ENCODE measurements around the gene PXMP2.
"Not testable (repeated sequence)": the region's sequence is repeated elsewhere in the genome, so short reads cannot be mapped to it uniquely, and the experiment has no call there.

PXMP2 gene

GRCh38 chr12:132675757-132676432, 11.5 kb upstream of the PXMP2 start:
- Histone ChIP-seq H3K27me3 (ENCODE audit: control insufficient read depth in 1 of 2, insufficient read depth in 2 of 2, low read length in 2 of 2) (no peaks in the 10 kb centered on the region), H3K9me3 (ENCODE audit: low read length) (no peaks in the 10 kb centered on the region), H3K4me1 (ENCODE audit: insufficient read depth, low read length) (no peaks in the 10 kb centered on the region), H3K9ac (ENCODE audit: low read length) (no peak overlapping the region), H3K27ac (ENCODE audit: low read depth, low read length) (no peak overlapping the region), H3K36me3 (ENCODE audit: insufficient read depth, low read length) (peaks cover 44% of the 10 kb centered on the region), H3K4me3 (ENCODE audit: low read depth in 1 of 2, low read length in 2 of 2) (no peak overlapping the region)

DNA sequence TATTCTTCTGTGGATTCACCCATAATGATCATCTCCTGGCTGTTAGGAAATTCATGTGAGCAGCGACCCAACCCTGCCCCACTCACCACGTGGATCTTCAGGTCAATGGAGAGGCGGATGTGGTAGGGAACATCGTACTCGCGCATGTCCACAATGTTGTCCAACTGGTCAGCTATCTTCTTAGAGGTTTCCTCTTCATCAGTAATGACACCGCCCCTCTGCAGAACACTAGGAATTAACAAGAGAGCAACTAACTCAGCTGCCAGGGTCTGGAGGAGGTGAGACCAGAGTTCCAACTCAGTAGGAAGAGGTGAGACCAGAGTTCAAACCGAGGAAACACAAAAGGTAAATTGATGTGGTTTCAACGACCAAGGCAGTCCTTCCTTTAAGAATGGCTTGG, 9.9 kb upstream of the PXMP2 start:
- no peaks in the 10 kb centered on the region for H3K27me3 ChIP-seq (ENCODE audit: control insufficient read depth in 1 of 2, insufficient read depth in 2 of 2, low read length in 2 of 2)
- H3K9me3 ChIP-seq (ENCODE audit: low read length): no peaks in the 10 kb centered on the region
- H3K4me3 ChIP-seq (ENCODE audit: low read depth in 1 of 2, low read length in 2 of 2): no peak overlapping the region
- no peak overlapping the region for H3K27ac ChIP-seq (ENCODE audit: low read depth, low read length)
- H3K9ac ChIP-seq (ENCODE audit: low read length): no peak overlapping the region
- H3K4me1 ChIP-seq (ENCODE audit: insufficient read depth, low read length): no peaks in the 10 kb centered on the region
- H3K36me3 ChIP-seq (ENCODE audit: insufficient read depth, low read length): peaks cover 41% of the 10 kb centered on the region

GRCh38 chr12:132685400-132685799, 2.0 kb upstream of the PXMP2 start:
- H3K27ac ChIP-seq (ENCODE audit: low read depth, low read length): no peak overlapping the region
- H3K9ac ChIP-seq (ENCODE audit: low read length): no peak overlapping the region
- H3K4me1 ChIP-seq (ENCODE audit: insufficient read depth, low read length): no peaks in the 10 kb centered on the region
- H3K4me3 ChIP-seq (ENCODE audit: low read depth in 1 of 2, low read length in 2 of 2): no peak overlapping the region
- no peaks in the 10 kb centered on the region for H3K9me3 ChIP-seq (ENCODE audit: low read length)
- no peaks in the 10 kb centered on the region for H3K36me3 ChIP-seq (ENCODE audit: insufficient read depth, low read length)
- no peaks in the 10 kb centered on the region for H3K27me3 ChIP-seq (ENCODE audit: control insufficient read depth in 1 of 2, insufficient read depth in 2 of 2, low read length in 2 of 2)

- Histone ChIP-seq H3K27ac (ENCODE audit: low read depth, low read length) (no peak overlapping the region), H3K9me3 (ENCODE audit: low read length) (no peaks in the 10 kb centered on the region), H3K4me3 (ENCODE audit: low read depth in 1 of 2, low read length in 2 of 2) (peak overlapping the region; percentile 32 to 71), H3K27me3 (ENCODE audit: control insufficient read depth in 1 of 2, insufficient read depth in 2 of 2, low read length in 2 of 2) (no peaks in the 10 kb centered on the region), H3K36me3 (ENCODE audit: insufficient read depth, low read length) (no peaks in the 10 kb centered on the region), H3K9ac (ENCODE audit: low read length) (no peak overlapping the region), H3K4me1 (ENCODE audit: insufficient read depth, low read length) (no peaks in the 10 kb centered on the region)
Measured at GRCh38 chr12:132686825-132687210, 569 bp upstream of the PXMP2 start.

DNA sequence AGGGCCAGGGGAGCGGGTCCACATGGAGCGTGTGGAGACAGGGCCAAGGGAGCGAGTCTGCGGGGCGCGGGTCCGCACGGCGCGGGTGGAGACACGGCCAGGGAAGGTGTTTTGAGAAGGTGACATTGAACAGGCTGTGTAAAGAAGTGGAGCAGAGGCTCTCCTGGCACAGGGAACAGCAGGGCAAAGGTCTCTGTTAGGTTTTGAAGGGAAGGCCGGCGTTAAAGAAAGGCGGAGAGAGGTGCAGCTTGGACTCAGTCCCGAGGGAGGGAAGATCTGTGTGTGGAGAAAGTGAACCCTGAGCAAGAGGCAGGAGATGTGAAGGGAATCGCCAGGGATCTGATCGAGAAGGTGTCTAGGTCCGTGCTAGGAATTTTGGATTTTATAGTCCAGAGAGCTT, 1.8 kb downstream of the PXMP2 start:
- Histone ChIP-seq H3K27ac (ENCODE audit: low read depth, low read length) (no peak overlapping the region), H3K9me3 (ENCODE audit: low read length) (no peaks in the 10 kb centered on the region), H3K9ac (ENCODE audit: low read length) (no peak overlapping the region), H3K36me3 (ENCODE audit: insufficient read depth, low read length) (no peaks in the 10 kb centered on the region), H3K4me3 (ENCODE audit: low read depth in 1 of 2, low read length in 2 of 2) (no peak overlapping the region), H3K27me3 (ENCODE audit: control insufficient read depth in 1 of 2, insufficient read depth in 2 of 2, low read length in 2 of 2) (no peaks in the 10 kb centered on the region), H3K4me1 (ENCODE audit: insufficient read depth, low read length) (no peaks in the 10 kb centered on the region)

GRCh38 chr12:132690112-132690511, 2.7 kb downstream of the PXMP2 start:
- Histone ChIP-seq H3K27ac (ENCODE audit: low read depth, low read length) (no peak overlapping the region), H3K36me3 (ENCODE audit: insufficient read depth, low read length) (no peaks in the 10 kb centered on the region)

DNA sequence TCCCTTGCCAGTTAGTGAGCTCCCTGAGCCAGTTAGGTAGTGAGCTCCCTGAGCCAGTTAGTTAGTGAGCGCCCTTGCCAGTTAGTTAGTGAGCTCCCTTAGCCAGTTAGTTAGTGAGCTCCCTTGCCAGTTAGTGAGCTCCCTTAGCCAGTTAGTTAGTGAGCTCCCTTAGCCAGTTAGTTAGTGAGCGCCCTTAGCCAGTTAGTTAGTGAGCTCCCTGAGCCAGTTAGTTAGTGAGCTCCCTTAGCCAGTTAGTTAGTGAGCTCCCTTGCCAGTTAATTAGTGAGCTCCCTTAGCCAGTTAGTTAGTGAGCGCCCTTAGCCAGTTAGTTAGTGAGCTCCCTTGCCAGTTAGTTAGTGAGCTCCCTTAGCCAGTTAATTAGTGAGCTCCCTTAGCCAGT, 4.6 kb downstream of the PXMP2 start:
- H3K27me3 ChIP-seq (ENCODE audit: control insufficient read depth in 1 of 2, insufficient read depth in 2 of 2, low read length in 2 of 2); H3K36me3 ChIP-seq (ENCODE audit: insufficient read depth, low read length); H3K4me1 ChIP-seq (ENCODE audit: insufficient read depth, low read length); H3K9me3 ChIP-seq (ENCODE audit: low read length); H3K27ac ChIP-seq (ENCODE audit: low read depth, low read length); H3K4me3 ChIP-seq (ENCODE audit: low read depth in 1 of 2, low read length in 2 of 2); H3K9ac ChIP-seq (ENCODE audit: low read length): not testable (repeated sequence)

More at GRCh38 chr12:132690112-132690511, 2.7 kb downstream of the PXMP2 start:
- Histone ChIP-seq H3K27me3 (ENCODE audit: control insufficient read depth in 1 of 2, insufficient read depth in 2 of 2, low read length in 2 of 2) (no peaks in the 10 kb centered on the region), H3K9me3 (ENCODE audit: low read length) (no peaks in the 10 kb centered on the region), H3K4me1 (ENCODE audit: insufficient read depth, low read length) (no peaks in the 10 kb centered on the region), H3K4me3 (ENCODE audit: low read depth in 1 of 2, low read length in 2 of 2) (no peak overlapping the region), H3K9ac (ENCODE audit: low read length) (no peak overlapping the region)

- not testable (repeated sequence) for H3K4me1 ChIP-seq (ENCODE audit: insufficient read depth, low read length); H3K9me3 ChIP-seq (ENCODE audit: low read length); H3K9ac ChIP-seq (ENCODE audit: low read length); H3K4me3 ChIP-seq (ENCODE audit: low read depth in 1 of 2, low read length in 2 of 2); H3K27ac ChIP-seq (ENCODE audit: low read depth, low read length); H3K36me3 ChIP-seq (ENCODE audit: insufficient read depth, low read length); H3K27me3 ChIP-seq (ENCODE audit: control insufficient read depth in 1 of 2, insufficient read depth in 2 of 2, low read length in 2 of 2)
Measured at GRCh38 chr12:132694888-132695287, 7.5 kb downstream of the PXMP2 start.

DNA sequence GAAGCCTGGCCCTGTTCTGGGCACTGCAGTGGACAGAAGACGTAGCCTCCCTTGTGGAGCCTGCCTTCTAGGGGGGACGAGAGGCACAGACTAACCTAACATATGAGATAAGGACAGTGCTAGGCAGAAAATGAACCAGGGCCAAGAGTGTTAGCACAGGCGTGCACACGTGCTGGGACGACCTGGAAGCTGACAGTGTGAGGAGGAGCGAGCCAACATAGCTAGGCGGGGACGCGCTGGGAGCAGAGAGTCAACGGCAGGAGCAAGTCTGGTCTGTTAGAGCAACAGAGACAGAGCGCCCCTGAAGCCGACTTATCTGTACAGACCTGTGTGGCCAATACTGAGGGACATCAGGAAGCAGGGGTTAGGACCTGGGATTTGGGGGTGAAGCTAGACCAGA, 8.0 kb downstream of the PXMP2 start:
- Histone ChIP-seq H3K36me3 (ENCODE audit: insufficient read depth, low read length) (no peaks in the 10 kb centered on the region), H3K27me3 (ENCODE audit: control insufficient read depth in 1 of 2, insufficient read depth in 2 of 2, low read length in 2 of 2) (no peaks in the 10 kb centered on the region), H3K27ac (ENCODE audit: low read depth, low read length) (no peak overlapping the region), H3K4me3 (ENCODE audit: low read depth in 1 of 2, low read length in 2 of 2) (no peak overlapping the region), H3K9me3 (ENCODE audit: low read length) (no peaks in the 10 kb centered on the region), H3K4me1 (ENCODE audit: insufficient read depth, low read length) (no peaks in the 10 kb centered on the region), H3K9ac (ENCODE audit: low read length) (no peak overlapping the region)

- Histone ChIP-seq H3K9ac (ENCODE audit: low read length) (no peak overlapping the region), H3K27me3 (ENCODE audit: control insufficient read depth in 1 of 2, insufficient read depth in 2 of 2, low read length in 2 of 2) (no peaks in the 10 kb centered on the region), H3K27ac (ENCODE audit: low read depth, low read length) (no peak overlapping the region), H3K36me3 (ENCODE audit: insufficient read depth, low read length) (no peaks in the 10 kb centered on the region), H3K9me3 (ENCODE audit: low read length) (no peaks in the 10 kb centered on the region), H3K4me3 (ENCODE audit: low read depth in 1 of 2, low read length in 2 of 2) (no peak overlapping the region), H3K4me1 (ENCODE audit: insufficient read depth, low read length) (no peaks in the 10 kb centered on the region)
Measured at GRCh38 chr12:132698341-132698740, 11.0 kb downstream of the PXMP2 start.

- Histone ChIP-seq H3K36me3 (ENCODE audit: insufficient read depth, low read length) (peaks cover 5% of the 10 kb centered on the region), H3K4me1 (ENCODE audit: insufficient read depth, low read length) (no peaks in the 10 kb centered on the region), H3K27me3 (ENCODE audit: control insufficient read depth in 1 of 2, insufficient read depth in 2 of 2, low read length in 2 of 2) (no peaks in the 10 kb centered on the region)
Measured at GRCh38 chr12:132700212-132700822, 12.9 kb downstream of the PXMP2 start.

DNA sequence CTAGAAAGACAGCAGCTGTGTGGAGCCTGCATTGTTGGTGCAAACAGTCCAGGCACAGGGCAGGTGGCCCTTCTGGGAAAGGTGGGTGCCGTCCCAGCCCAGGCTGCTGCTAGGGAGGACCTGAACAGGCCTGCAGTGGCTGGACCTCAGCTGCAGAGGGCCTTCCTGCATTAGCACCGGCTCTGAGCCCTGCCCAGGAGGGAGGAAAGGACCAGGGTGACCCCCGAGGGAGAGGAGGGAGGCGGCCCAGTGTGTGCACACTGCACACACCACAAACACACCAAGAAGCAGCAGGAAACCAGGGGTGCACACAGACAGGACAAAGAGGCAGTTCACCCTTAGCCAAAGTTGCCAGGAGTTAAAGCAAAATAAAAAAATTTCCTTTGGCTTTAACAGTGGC, 15.3 kb downstream of the PXMP2 start:
- H3K9ac ChIP-seq (ENCODE audit: low read length): no peak overlapping the region
- no peak overlapping the region for H3K4me3 ChIP-seq (ENCODE audit: low read depth in 1 of 2, low read length in 2 of 2)
- H3K27me3 ChIP-seq (ENCODE audit: control insufficient read depth in 1 of 2, insufficient read depth in 2 of 2, low read length in 2 of 2): no peaks in the 10 kb centered on the region
- H3K36me3 ChIP-seq (ENCODE audit: insufficient read depth, low read length): peaks cover 5% of the 10 kb centered on the region
- H3K4me1 ChIP-seq (ENCODE audit: insufficient read depth, low read length): no peaks in the 10 kb centered on the region
- no peak overlapping the region for H3K27ac ChIP-seq (ENCODE audit: low read depth, low read length)
- no peaks in the 10 kb centered on the region for H3K9me3 ChIP-seq (ENCODE audit: low read length)

More at GRCh38 chr12:132700212-132700822, 12.9 kb downstream of the PXMP2 start:
- Histone ChIP-seq H3K9me3 (ENCODE audit: low read length) (no peaks in the 10 kb centered on the region), H3K4me3 (ENCODE audit: low read depth in 1 of 2, low read length in 2 of 2) (no peak overlapping the region), H3K9ac (ENCODE audit: low read length) (no peak overlapping the region), H3K27ac (ENCODE audit: low read depth, low read length) (no peak overlapping the region)

Data from muscle layer of colon (tissue), 2 donors.